Esophagus squamous epithelium (tissue), 5 donors: ENCODE data around the gene UVSSA. TPM values are rescaled to one million over a fixed set of nuclear protein-coding genes. Genes with fewer than 3 reads are reported as not detected.
A peak's percentile ranks its signal among the peaks of the same experiment; 100 is the strongest.

Experiments
- DNase-seq: peaks from one replicate; lab custom pipeline; 2025; lab: John Stamatoyannopoulos, UW
- H3K27ac ChIP-seq, 4 donors: fragments of 200-600 bp; sonication (generic); one replicate each; pipeline ENCODE4 v1.5.1; 2016 to 2019; ENCODE audit warnings: mild to moderate bottlenecking in 1 of 4
- H3K27me3 ChIP-seq, 4 donors: fragments of 200-600 bp; sonication (generic); 1 replicate in 3 of 4; 2 replicates in 1 of 4; pipeline versions ENCODE4 v1.5.1 to v1.6.0; 2017 to 2021; ENCODE audit warnings: antibody characterized with exemption in 1 of 4
- H3K36me3 ChIP-seq, 3 donors: fragments of 200-600 bp; sonication (generic); one replicate each; pipeline ENCODE4 v1.5.1; 2016 to 2019
- H3K4me1 ChIP-seq, 3 donors: fragments of 200-600 bp; sonication (generic); one replicate each; pipeline ENCODE4 v1.5.1; 2017 to 2019
- H3K4me3 ChIP-seq, 4 donors: fragments of 200-600 bp; sonication (generic); 1 replicate in 3 of 4; 2 replicates in 1 of 4; pipeline ENCODE4 v1.5.1; 2016 to 2019; ENCODE audit warnings: mild to moderate bottlenecking in 2 of 4, moderate library complexity in 1 of 4
- H3K9me3 ChIP-seq, 3 donors: fragments of 200-600 bp; sonication (generic); one replicate each; pipeline ENCODE4 v1.5.1; 2016 to 2019
- POLR2A ChIP-seq, 4 donors: fragments of 450-650 bp; IDR thresholded peaks; one replicate each; pipeline ENCODE4 v1.6.1; 2017; ENCODE audit warnings: antibody characterized with exemption in 4 of 4, mild to moderate bottlenecking in 4 of 4, moderate library complexity in 3 of 4
- WGBS, 2 donors: methylation state at CpG; one replicate each; pipeline ENCODE4 v1.1.5; 2018; 5-methylcytosine and 5-hydroxymethylcytosine counted together
- intact Hi-C: fragments of 100-400 bp; cut with DNase I; formaldehyde crosslinking; loops from one replicate; pipeline ENCODE4 v1.15.0; 2022
- total RNA-seq, 4 donors: library from RNA; depleted of rRNA; stranded (reverse); fragments of >200 nt; gene quantifications; one replicate each; pipeline ENCODE4 v1.1.0, GENCODE V29; 2016
- TF ChIP-seq, protein P1 (sequence below), 6 experiments: fragments of 450-650 bp in 4 of 6; fragments of 200-600 bp in 2 of 6; sonication (generic) in 2 of 6; IDR thresholded peaks; one replicate each; pipeline ENCODE4 v1.5.1; 2016 to 2019; ENCODE audit warnings: antibody characterized with exemption in 6 of 6, mild to moderate bottlenecking in 4 of 6, moderate library complexity in 4 of 6
- donor health status: DM: yes; HTN: yes; CAD: no.

Gene UVSSA
- total RNA-seq, 4 donors from 2014 or later: 7.2 to 12.8 (median 11.5) TPM

DNA sequence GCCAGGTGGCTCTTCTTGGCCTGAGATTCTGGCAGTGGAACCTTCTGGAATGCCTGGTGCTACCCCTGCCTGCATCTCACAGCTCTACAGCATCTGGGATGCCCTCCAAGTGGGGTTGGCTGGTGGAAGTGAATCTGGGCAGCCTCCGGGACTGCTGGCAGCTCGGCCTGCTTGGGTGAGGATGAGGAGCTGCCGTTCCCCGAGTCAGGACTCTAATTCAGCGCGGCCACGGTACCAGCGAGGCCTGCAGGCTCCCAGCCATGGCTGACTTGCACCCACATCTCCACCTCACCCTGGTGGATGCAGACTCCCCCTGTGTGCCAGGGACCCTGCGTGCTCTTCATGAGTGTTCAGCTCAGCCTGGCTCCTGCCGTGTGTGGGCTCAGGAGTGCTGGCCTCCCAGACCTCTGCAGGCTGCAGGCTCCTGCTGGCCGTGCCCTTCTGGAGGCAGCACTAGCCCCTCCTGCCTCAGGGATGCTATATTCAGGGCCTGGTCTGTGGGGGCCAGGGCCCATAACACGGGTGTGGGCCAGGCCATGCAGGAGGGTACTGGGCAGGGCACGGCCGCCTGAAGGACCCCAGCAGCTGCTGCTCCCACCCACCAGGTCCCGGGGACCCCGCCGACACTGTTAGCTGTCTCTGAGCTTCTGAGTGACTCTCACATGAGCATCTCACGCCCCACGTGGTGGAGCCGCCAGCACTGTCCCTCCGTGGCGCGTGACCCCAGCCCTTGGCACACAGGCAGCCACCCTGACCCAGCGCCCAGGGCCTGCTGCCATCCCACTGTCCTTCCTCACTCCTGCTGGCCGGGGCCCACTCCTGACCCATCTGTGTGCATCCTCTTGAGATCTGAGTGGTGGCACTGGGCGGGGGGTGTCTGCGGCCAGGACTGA is 10.6 kb downstream of the UVSSA start:
- no peak overlapping the region for H3K4me3 ChIP-seq
- intact Hi-C loops: loop anchor here (10.0 kb wide), 1 partner anchor 267 kb away; no protein-coding TSS in a partner anchor
- H3K36me3 ChIP-seq: peaks cover 12 to 98% (median 22%) of the 10 kb centered on the region in 3 donors
- H3K9me3 ChIP-seq: no peaks in the 10 kb centered on the region
- 80 to 100% methylated on average over 1 of the region's 27 CpGs for WGBS, 2 donors
- no peak for DNase-seq
- H3K27me3 ChIP-seq: no peaks in the 10 kb centered on the region
- TF ChIP-seq, protein P1, sequence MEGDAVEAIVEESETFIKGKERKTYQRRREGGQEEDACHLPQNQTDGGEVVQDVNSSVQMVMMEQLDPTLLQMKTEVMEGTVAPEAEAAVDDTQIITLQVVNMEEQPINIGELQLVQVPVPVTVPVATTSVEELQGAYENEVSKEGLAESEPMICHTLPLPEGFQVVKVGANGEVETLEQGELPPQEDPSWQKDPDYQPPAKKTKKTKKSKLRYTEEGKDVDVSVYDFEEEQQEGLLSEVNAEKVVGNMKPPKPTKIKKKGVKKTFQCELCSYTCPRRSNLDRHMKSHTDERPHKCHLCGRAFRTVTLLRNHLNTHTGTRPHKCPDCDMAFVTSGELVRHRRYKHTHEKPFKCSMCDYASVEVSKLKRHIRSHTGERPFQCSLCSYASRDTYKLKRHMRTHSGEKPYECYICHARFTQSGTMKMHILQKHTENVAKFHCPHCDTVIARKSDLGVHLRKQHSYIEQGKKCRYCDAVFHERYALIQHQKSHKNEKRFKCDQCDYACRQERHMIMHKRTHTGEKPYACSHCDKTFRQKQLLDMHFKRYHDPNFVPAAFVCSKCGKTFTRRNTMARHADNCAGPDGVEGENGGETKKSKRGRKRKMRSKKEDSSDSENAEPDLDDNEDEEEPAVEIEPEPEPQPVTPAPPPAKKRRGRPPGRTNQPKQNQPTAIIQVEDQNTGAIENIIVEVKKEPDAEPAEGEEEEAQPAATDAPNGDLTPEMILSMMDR (IDR thresholded peaks at IDR 0.05): no peak
- TF ChIP-seq POLR2A (IDR thresholded peaks at IDR 0.05): no peak
- peaks cover 0 to 7% (median 0%) of the 10 kb centered on the region in 3 donors for H3K4me1 ChIP-seq
- H3K27ac ChIP-seq: no peak overlapping the region

DNA sequence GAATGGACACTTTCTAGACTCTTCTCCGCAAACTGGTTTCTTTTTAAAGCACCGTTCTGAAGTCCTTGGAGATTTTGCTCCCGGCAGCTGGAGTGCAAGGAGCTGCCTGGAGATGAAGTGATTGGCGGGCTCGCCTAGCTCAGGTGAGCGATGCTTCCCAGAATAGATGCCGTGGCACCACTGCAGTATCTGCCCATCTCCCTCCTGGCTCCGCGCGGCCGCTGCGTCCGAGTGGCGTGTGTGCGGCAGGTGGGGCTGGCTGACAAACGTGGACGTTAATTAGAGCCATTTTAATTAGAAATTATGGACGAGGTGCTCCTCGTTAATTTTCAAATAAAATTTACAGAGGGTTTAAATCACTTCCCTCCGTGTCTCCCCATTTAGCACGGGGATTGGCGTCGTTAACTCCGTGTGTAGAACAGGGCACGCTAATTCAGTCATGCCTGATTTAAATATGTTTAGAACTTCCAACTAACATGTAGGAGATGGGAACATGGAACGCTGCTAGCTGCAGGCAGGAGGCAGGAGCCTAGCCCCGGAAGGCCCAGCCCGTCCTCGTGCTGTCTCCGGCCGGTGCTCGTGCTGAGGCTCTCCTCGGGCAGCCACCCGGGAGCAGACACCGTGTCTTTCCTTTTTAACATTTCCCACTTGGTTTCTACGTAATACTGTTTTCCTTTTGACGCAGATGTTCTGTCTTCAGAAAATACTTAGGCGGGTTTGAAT is 11.6 kb downstream of the UVSSA start:
- TF ChIP-seq, protein P1 (IDR thresholded peaks at IDR 0.05): no peak
- TF ChIP-seq POLR2A (IDR thresholded peaks at IDR 0.05): no peak
- Histone ChIP-seq H3K4me1 (peaks cover 0 to 7% (median 0%) of the 10 kb centered on the region in 3 donors), H3K27ac (no peak overlapping the region), H3K36me3 (peaks cover 10 to 98% (median 12%) of the 10 kb centered on the region in 3 donors), H3K9me3 (no peaks in the 10 kb centered on the region), H3K4me3 (no peak overlapping the region), H3K27me3 (no peaks in the 10 kb centered on the region)
- no peak for DNase-seq
- 90 to 93% methylated on average over 35 to 38 of the region's 38 CpGs for WGBS, 2 donors
- intact Hi-C loops: loop anchor here (10.0 kb wide), 1 partner anchor 266 kb away; no protein-coding TSS in a partner anchor

DNA sequence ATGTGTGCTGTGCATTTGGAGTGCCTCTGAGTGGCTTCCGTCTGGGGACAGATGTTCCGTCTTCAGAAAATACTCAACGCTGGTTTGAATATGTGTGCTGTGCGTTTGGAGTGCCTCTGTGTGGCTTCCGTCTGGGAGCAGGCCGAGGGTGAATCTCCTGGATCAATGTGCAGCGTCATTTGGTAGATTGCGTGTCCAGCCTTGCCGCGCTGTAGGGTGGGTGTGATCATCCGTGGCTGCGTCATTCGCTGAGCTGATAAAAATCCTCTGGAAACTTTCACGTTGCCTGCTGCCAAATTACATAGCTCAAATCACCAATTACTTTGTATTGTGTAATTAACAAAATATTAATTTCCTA is 12.1 kb downstream of the UVSSA start:
- peaks cover 10 to 94% (median 10%) of the 10 kb centered on the region in 3 donors for H3K36me3 ChIP-seq
- no peak overlapping the region for H3K27ac ChIP-seq
- no peaks in the 10 kb centered on the region for H3K27me3 ChIP-seq
- H3K4me3 ChIP-seq: no peak overlapping the region
- H3K9me3 ChIP-seq: no peaks in the 10 kb centered on the region
- TF ChIP-seq POLR2A (IDR thresholded peaks at IDR 0.05): no peak
- TF ChIP-seq, protein P1 (IDR thresholded peaks at IDR 0.05): no peak
- intact Hi-C loops: loop anchor here (10.0 kb wide), 1 partner anchor 266 kb away; no protein-coding TSS in a partner anchor
- WGBS, 2 donors: 86 to 90% methylated on average over 14 of the region's 14 CpGs
- H3K4me1 ChIP-seq: peaks cover 0 to 7% (median 0%) of the 10 kb centered on the region in 3 donors
- DNase-seq: no peak

DNA sequence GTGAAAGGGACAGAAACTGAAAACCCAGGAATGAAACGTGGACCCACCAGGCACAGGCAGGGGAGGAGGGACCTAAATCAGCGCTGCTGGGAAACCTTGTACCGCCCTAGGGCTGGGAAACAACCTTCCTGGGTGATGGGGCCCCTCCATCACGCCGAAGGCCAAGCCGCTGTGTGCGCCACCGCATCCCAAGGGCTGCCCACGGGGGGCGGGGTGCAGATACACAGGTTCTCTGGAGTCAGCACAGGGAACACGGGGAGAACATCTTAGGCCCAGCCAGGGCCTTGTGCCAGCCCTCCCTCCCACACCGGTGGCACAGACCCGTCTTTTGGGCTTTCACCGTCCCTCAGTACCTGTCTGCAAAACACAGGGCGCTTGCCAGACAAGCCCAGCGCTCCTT is 13.0 kb downstream of the UVSSA start:
- 60 to 88% methylated on average over 1 to 3 of the region's 16 CpGs for WGBS, 2 donors
- Histone ChIP-seq H3K27ac (peak overlapping the region in 2 of 4 donors; percentile 7 to 29), H3K9me3 (no peaks in the 10 kb centered on the region), H3K36me3 (peaks cover 7 to 91% (median 10%) of the 10 kb centered on the region in 3 donors), H3K4me1 (peaks cover 0 to 12% (median 4%) of the 10 kb centered on the region in 3 donors), H3K27me3 (no peaks in the 10 kb centered on the region), H3K4me3 (no peak overlapping the region)
- TF ChIP-seq, protein P1 (IDR thresholded peaks at IDR 0.05): no peak
- TF ChIP-seq POLR2A (IDR thresholded peaks at IDR 0.05): no peak
- intact Hi-C loops: loop anchor here (10.0 kb wide), 1 partner anchor 265 kb away; no protein-coding TSS in a partner anchor
- DNase-seq: no peak
